ENCODE measurements around the gene MRPL42.
"Not testable (repeated sequence)": the region's sequence is repeated elsewhere in the genome, so short reads cannot be mapped to it uniquely, and the experiment has no call there.

Gene MRPL42

GRCh38 chr12:93484315-93484981, 17.1 kb downstream of the MRPL42 start:
- H3K9me3 ChIP-seq (ENCODE audit: control insufficient read depth, insufficient read depth, low read depth, low read length) = no peaks in the 10 kb centered on the region
- TF ChIP-seq ZNF37A (tag by site-specific recombination; IDR thresholded peaks at IDR 0.05) = no peak
- TF ChIP-seq ZNF132 (tag by site-specific recombination; IDR thresholded peaks at IDR 0.05; ENCODE audit: borderline replicate concordance) = no peak
- no peak for TF ChIP-seq ZFP37 (tag by site-specific recombination; IDR thresholded peaks at IDR 0.05)
- no peak for TF ChIP-seq ZNF394 (tag by site-specific recombination; IDR thresholded peaks at IDR 0.05; ENCODE audit: borderline replicate concordance)
- no peak for TF ChIP-seq ZNF837 (tag by site-specific recombination; IDR thresholded peaks at IDR 0.05)
- POLR2A ChIA-PET = interaction anchor here (1.2 kb wide), 1 partner anchor 16 kb away, joined by 3 read pairs; no protein-coding TSS in a partner anchor
- CTCF ChIA-PET = interaction anchor here (0.6 to 1.7 kb wide), 3 partner anchors 18 to 618 kb away, joined by 3 to 8 read pairs (median 5); no protein-coding TSS in a partner anchor
- H3K4me1 ChIP-seq (ENCODE audit: control insufficient read depth, insufficient read depth, low read length) = no peaks in the 10 kb centered on the region
- no peak overlapping the region for H3K4me3 ChIP-seq (ENCODE audit: low read depth, low read length)
- H3K27ac ChIP-seq (ENCODE audit: extremely low read depth, low read depth, low read length) = no peak overlapping the region
- peaks cover 80 to 86% of the 10 kb centered on the region in 2 experiments for H3K36me3 ChIP-seq (ENCODE audit: control insufficient read depth in 2 of 2, insufficient read depth in 1 of 2, low read length in 2 of 2)

DNA sequence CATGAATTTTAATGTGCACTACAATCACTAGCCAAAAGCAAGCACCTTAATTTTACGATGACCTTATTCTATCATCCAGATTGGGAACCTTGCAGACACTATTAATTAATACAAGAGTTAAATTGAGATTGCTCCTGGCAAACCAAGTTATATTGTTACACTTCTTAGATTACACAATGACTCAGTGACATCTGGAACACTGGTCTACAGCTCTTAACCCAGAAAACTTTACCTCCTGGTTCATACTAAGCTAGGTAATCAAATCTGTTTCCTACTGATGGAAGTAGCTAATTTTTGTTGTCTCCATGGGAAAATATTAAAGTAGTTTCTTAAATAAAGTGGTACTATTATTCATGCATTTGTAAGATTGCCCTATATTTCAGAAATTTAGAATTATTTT, 25.5 kb downstream of the MRPL42 start:
- peaks cover 54 to 62% of the 10 kb centered on the region in 2 experiments for H3K36me3 ChIP-seq (ENCODE audit: control insufficient read depth in 2 of 2, insufficient read depth in 1 of 2, low read length in 2 of 2)
- H3K9me3 ChIP-seq (ENCODE audit: control insufficient read depth, insufficient read depth, low read depth, low read length); H3K27ac ChIP-seq (ENCODE audit: extremely low read depth, low read depth, low read length); CTCF ChIA-PET; H3K4me1 ChIP-seq (ENCODE audit: control insufficient read depth, insufficient read depth, low read length); POLR2A ChIA-PET; H3K4me3 ChIP-seq (ENCODE audit: low read depth, low read length): not testable (repeated sequence)

DNA sequence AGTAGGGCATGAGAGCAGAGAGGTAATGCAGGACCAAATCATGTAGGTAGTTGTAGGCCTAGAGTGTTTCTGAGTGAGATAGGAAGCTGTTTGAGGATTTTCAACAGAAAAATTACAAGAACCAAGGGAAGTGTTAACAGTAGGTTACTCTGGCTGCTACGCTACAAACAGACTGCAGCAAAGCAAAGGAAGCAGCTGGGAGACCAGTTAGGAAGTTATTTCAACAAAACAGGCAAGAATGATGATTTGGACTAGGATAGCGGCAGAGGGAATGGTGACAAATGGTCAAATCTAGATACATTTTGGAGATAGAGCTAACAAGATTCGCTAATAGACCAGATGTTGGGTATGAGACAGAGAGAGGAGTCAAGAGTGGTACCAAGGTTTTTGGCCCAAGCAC, 26.8 kb downstream of the MRPL42 start:
- CTCF ChIA-PET = interaction anchor here (0.6 to 2.8 kb wide), 3 partner anchors 9 to 607 kb away, joined by 3 to 18 read pairs (median 3); no protein-coding TSS in a partner anchor
- Histone ChIP-seq H3K36me3 (ENCODE audit: control insufficient read depth in 2 of 2, insufficient read depth in 1 of 2, low read length in 2 of 2) (peaks cover 42 to 49% of the 10 kb centered on the region in 2 experiments), H3K4me1 (ENCODE audit: control insufficient read depth, insufficient read depth, low read length) (no peaks in the 10 kb centered on the region), H3K9me3 (ENCODE audit: control insufficient read depth, insufficient read depth, low read depth, low read length) (no peaks in the 10 kb centered on the region), H3K4me3 (ENCODE audit: low read depth, low read length) (no peak overlapping the region), H3K27ac (ENCODE audit: extremely low read depth, low read depth, low read length) (no peak overlapping the region)
- TF ChIP-seq ZBTB20 (tag by site-specific recombination; IDR thresholded peaks at IDR 0.05) (no peak), ZNF549 (tag by site-specific recombination; IDR thresholded peaks at IDR 0.05) (no peak), ZBTB17 (tag by site-specific recombination; IDR thresholded peaks at IDR 0.05) (no peak), ZNF664 (tag by site-specific recombination; IDR thresholded peaks at IDR 0.05) (no peak), ZNF2 (tag by site-specific recombination; IDR thresholded peaks at IDR 0.05) (no peak), ZNF623 (tag by site-specific recombination; IDR thresholded peaks at IDR 0.05) (no peak), ZNF792 (tag by site-specific recombination; IDR thresholded peaks at IDR 0.05) (no peak), ZNF280D (tag by site-specific recombination; IDR thresholded peaks at IDR 0.05) (no peak), ZNF768 (tag by site-specific recombination; IDR thresholded peaks at IDR 0.05) (no peak), ZNF132 (tag by site-specific recombination; IDR thresholded peaks at IDR 0.05; ENCODE audit: borderline replicate concordance) (no peak), YY2 (tag by site-specific recombination; IDR thresholded peaks at IDR 0.05) (no peak), ZNF660 (tag by site-specific recombination; IDR thresholded peaks at IDR 0.05) (no peak), ZNF362 (tag by site-specific recombination; IDR thresholded peaks at IDR 0.05) (no peak)
- TF ChIP-seq, protein P1, sequence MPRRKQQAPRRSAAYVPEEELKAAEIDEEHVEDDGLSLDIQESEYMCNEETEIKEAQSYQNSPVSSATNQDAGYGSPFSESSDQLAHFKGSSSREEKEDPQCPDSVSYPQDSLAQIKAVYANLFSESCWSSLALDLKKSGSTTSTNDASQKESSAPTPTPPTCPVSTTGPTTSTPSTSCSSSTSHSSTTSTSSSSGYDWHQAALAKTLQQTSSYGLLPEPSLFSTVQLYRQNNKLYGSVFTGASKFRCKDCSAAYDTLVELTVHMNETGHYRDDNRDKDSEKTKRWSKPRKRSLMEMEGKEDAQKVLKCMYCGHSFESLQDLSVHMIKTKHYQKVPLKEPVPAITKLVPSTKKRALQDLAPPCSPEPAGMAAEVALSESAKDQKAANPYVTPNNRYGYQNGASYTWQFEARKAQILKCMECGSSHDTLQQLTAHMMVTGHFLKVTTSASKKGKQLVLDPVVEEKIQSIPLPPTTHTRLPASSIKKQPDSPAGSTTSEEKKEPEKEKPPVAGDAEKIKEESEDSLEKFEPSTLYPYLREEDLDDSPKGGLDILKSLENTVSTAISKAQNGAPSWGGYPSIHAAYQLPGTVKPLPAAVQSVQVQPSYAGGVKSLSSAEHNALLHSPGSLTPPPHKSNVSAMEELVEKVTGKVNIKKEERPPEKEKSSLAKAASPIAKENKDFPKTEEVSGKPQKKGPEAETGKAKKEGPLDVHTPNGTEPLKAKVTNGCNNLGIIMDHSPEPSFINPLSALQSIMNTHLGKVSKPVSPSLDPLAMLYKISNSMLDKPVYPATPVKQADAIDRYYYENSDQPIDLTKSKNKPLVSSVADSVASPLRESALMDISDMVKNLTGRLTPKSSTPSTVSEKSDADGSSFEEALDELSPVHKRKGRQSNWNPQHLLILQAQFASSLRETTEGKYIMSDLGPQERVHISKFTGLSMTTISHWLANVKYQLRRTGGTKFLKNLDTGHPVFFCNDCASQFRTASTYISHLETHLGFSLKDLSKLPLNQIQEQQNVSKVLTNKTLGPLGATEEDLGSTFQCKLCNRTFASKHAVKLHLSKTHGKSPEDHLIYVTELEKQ (tag by site-specific recombination; IDR thresholded peaks at IDR 0.05; ENCODE audit: borderline replicate concordance) = no peak
- POLR2A ChIA-PET = no interaction called here
